ES-I3 (cell line): Measurements from ENCODE around the gene KAZN.

ENCODE experiments used
- H3K36me3 ChIP-seq: 2 replicates; pipeline ENCODE4 v1.6.1; 2013; ENCODE audit warnings: mild to moderate bottlenecking, low read length, control low read depth, moderate library complexity; ENCODE audit not compliant: insufficient read depth
- H3K4me1 ChIP-seq: 2 replicates; pipeline ENCODE4 v1.6.1; 2013; ENCODE audit warnings: mild to moderate bottlenecking, control low read depth, low read length; ENCODE audit not compliant: insufficient read depth
- H3K9ac ChIP-seq: 2 replicates; pipeline ENCODE4 v1.6.1; 2013; ENCODE audit warnings: low read depth, mild to moderate bottlenecking, low read length, moderate library complexity
- H3K9me3 ChIP-seq: 2 replicates; pipeline ENCODE4 v1.6.1; 2013; ENCODE audit warnings: mild to moderate bottlenecking, low read length, moderate library complexity; ENCODE audit not compliant: control insufficient read depth, insufficient read depth

KAZN gene

GRCh38 chr1:14756589-14757285 lies 158.3 kb downstream of the KAZN start:
- Histone ChIP-seq H3K36me3 (no peaks in the 10 kb centered on the region), H3K9me3 (0 out of 2 replicates have a peak, but pooled peaks cover 12% of the 10 kb centered on the region), H3K4me1 (peaks cover 26% of the 10 kb centered on the region), H3K9ac (no peak overlapping the region)

GRCh38 chr1:14757286-14757625 lies 158.8 kb downstream of the KAZN start:
- 0 out of 2 replicates have a peak, but pooled peaks cover 10% of the 10 kb centered on the region for H3K9me3 ChIP-seq
- no peaks in the 10 kb centered on the region for H3K36me3 ChIP-seq
- peaks cover 26% of the 10 kb centered on the region for H3K4me1 ChIP-seq
- no peak overlapping the region for H3K9ac ChIP-seq

- Histone ChIP-seq H3K9ac (no peak overlapping the region), H3K9me3 (no peaks in the 10 kb centered on the region), H3K4me1 (peaks cover 29% of the 10 kb centered on the region), H3K36me3 (no peaks in the 10 kb centered on the region)
Observed at GRCh38 chr1:14759042-14759818, 160.7 kb downstream of the KAZN start.

GRCh38 chr1:14759843-14760242 lies 161.4 kb downstream of the KAZN start:
- no peaks in the 10 kb centered on the region for H3K9me3 ChIP-seq
- peaks cover 29% of the 10 kb centered on the region for H3K4me1 ChIP-seq
- H3K36me3 ChIP-seq = no peaks in the 10 kb centered on the region
- H3K9ac ChIP-seq = no peak overlapping the region

- no peak overlapping the region for H3K9ac ChIP-seq
- H3K9me3 ChIP-seq = no peaks in the 10 kb centered on the region
- no peaks in the 10 kb centered on the region for H3K36me3 ChIP-seq
- peaks cover 22% of the 10 kb centered on the region for H3K4me1 ChIP-seq
Observed at GRCh38 chr1:14760780-14761179, 162.3 kb downstream of the KAZN start.

GRCh38 chr1:14761291-14762153 lies 163.0 kb downstream of the KAZN start:
- H3K9ac ChIP-seq = no peak overlapping the region
- no peaks in the 10 kb centered on the region for H3K9me3 ChIP-seq
- H3K36me3 ChIP-seq = no peaks in the 10 kb centered on the region
- H3K4me1 ChIP-seq = peaks cover 20% of the 10 kb centered on the region

GRCh38 chr1:14763977-14764376 lies 165.5 kb downstream of the KAZN start:
- Histone ChIP-seq H3K36me3 (no peaks in the 10 kb centered on the region), H3K9ac (no peak overlapping the region), H3K4me1 (peaks cover 31% of the 10 kb centered on the region), H3K9me3 (no peaks in the 10 kb centered on the region)

GRCh38 chr1:14765773-14766172 lies 167.3 kb downstream of the KAZN start:
- Histone ChIP-seq H3K9ac (no peak overlapping the region), H3K36me3 (no peaks in the 10 kb centered on the region), H3K9me3 (no peaks in the 10 kb centered on the region), H3K4me1 (peaks cover 21% of the 10 kb centered on the region)

GRCh38 chr1:14767075-14767474 lies 168.6 kb downstream of the KAZN start:
- no peak overlapping the region for H3K9ac ChIP-seq
- H3K36me3 ChIP-seq = no peaks in the 10 kb centered on the region
- no peaks in the 10 kb centered on the region for H3K9me3 ChIP-seq
- H3K4me1 ChIP-seq = peaks cover 21% of the 10 kb centered on the region

GRCh38 chr1:14768582-14769304 lies 170.3 kb downstream of the KAZN start:
- H3K9ac ChIP-seq = no peak overlapping the region
- no peaks in the 10 kb centered on the region for H3K36me3 ChIP-seq
- H3K9me3 ChIP-seq = no peaks in the 10 kb centered on the region
- peaks cover 17% of the 10 kb centered on the region for H3K4me1 ChIP-seq

GRCh38 chr1:14769486-14770274 lies 171.2 kb downstream of the KAZN start:
- Histone ChIP-seq H3K9me3 (no peaks in the 10 kb centered on the region), H3K4me1 (peaks cover 17% of the 10 kb centered on the region), H3K9ac (no peak overlapping the region), H3K36me3 (no peaks in the 10 kb centered on the region)

GRCh38 chr1:14773396-14774025 lies 175.0 kb downstream of the KAZN start:
- no peaks in the 10 kb centered on the region for H3K36me3 ChIP-seq
- H3K4me1 ChIP-seq = peaks cover 13% of the 10 kb centered on the region; the same call in 1 of the 2 replicates
- no peaks in the 10 kb centered on the region for H3K9me3 ChIP-seq
- no peak overlapping the region for H3K9ac ChIP-seq

- Histone ChIP-seq H3K9ac (no peak overlapping the region), H3K4me1 (peaks cover 14% of the 10 kb centered on the region; the same call in 1 of the 2 replicates), H3K36me3 (no peaks in the 10 kb centered on the region), H3K9me3 (no peaks in the 10 kb centered on the region)
Observed at GRCh38 chr1:14774225-14774624, 175.7 kb downstream of the KAZN start.
